Erythroblast (primary cell): ENCODE data around the gene VEGFA.

Experiments
- GATA1 ChIP-seq: IDR thresholded peaks from 2 replicates; pipeline ENCODE4 v1.6.1; 2011; ENCODE audit warnings: low read depth, mild to moderate bottlenecking, control low read depth, low read length, moderate library complexity
- POLR2A ChIP-seq: IDR thresholded peaks from 2 replicates; pipeline ENCODE4 v1.6.1; 2011; ENCODE audit warnings: mild to moderate bottlenecking, low read length

DNA sequence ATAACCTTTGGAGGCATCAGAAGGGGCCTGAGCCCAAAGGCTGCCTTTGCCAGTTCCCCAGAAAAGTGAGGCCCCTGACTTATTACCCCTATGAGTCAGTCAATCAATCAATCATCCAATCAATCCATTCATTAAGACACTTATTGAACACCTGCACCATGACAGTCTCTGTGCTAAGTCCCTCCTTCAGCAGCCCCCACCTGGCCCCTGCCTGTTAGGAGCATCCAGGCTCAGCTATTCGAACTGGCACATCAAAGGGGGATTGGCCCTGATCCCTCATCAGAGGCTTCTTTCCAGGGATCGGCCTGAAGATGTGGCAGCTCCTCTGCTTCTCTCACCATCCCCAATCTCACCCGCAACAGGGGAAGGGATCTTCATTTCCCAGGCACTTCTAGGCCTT, 27.7 kb upstream of the VEGFA start:
- no peak for TF ChIP-seq POLR2A
- TF ChIP-seq GATA1 = no peak
